Gastrocnemius medialis (tissue), 4 donors: ENCODE data around the gene CHRNA4. TPM values are rescaled to one million over a fixed set of nuclear protein-coding genes. Genes with fewer than 3 reads are reported as not detected.
"Not testable (repeated sequence)": the region's sequence is repeated elsewhere in the genome, so short reads cannot be mapped to it uniquely, and the experiment has no call there.

Experiments
- ATAC-seq, 2 donors: fragments of 150-250 bp; one replicate each; pipeline ENCODE4 v1.9.1; 2016
- DNase-seq, 2 donors: peaks; one replicate each; pipeline ENCODE4 v3.0.0-alpha.2; 2019
- H3K27ac ChIP-seq, 4 donors: fragments of 200-600 bp; sonication (generic); 1 replicate in 1 of 4; 2 replicates in 3 of 4; pipeline ENCODE4 v1.5.1; 2016 to 2018; ENCODE audit warnings: mild to moderate bottlenecking in 2 of 4, moderate library complexity in 1 of 4
- H3K27me3 ChIP-seq, 3 donors: fragments of 200-600 bp; sonication (generic) in 2 of 3; 1 replicate in 1 of 3; 2 replicates in 2 of 3; pipeline versions ENCODE4 v1.5.1 to v1.6.0; 2016 to 2019; ENCODE audit warnings: mild to moderate bottlenecking in 1 of 3, moderate library complexity in 1 of 3
- H3K36me3 ChIP-seq, 2 donors: fragments of 200-600 bp; sonication (generic) in 1 of 2; one replicate each; pipeline ENCODE4 v1.5.1; 2017 to 2018
- H3K4me1 ChIP-seq, 2 donors: fragments of 200-600 bp; sonication (generic) in 1 of 2; one replicate each; pipeline ENCODE4 v1.5.1; 2016 to 2017; ENCODE audit warnings: mild to moderate bottlenecking in 2 of 2
- H3K4me3 ChIP-seq, 4 donors: fragments of 200-600 bp; sonication (generic) in 3 of 4; 1 replicate in 1 of 4; 2 replicates in 3 of 4; pipeline ENCODE4 v1.5.1; 2016 to 2019; ENCODE audit warnings: mild to moderate bottlenecking in 2 of 4
- H3K9me3 ChIP-seq, 3 donors: fragments of 200-600 bp; sonication (generic) in 2 of 3; 1 replicate in 1 of 3; 2 replicates in 2 of 3; pipeline ENCODE4 v1.5.1; 2016 to 2019
- POLR2A ChIP-seq, 2 donors: fragments of 450-650 bp; IDR thresholded peaks; one replicate each; pipeline ENCODE4 v1.6.1; 2017; ENCODE audit warnings: antibody characterized with exemption in 2 of 2, mild to moderate bottlenecking in 2 of 2, moderate library complexity in 2 of 2
- in situ Hi-C, 4 donors: fragments of 200-750 bp; cut with MboI; loops; one replicate each; pipeline versions ENCODE4 v1.15.0 to v1.8.0; 2017; ENCODE audit warnings: low sequenced_read_pairs in 4 of 4
- intact Hi-C: fragments of 100-400 bp; cut with DNase I; formaldehyde crosslinking; loops from one replicate; pipeline ENCODE4 v1.15.1; 2023; ENCODE audit warnings: low total_unique reads
- total RNA-seq, 4 donors: library from RNA; depleted of rRNA; stranded (reverse); fragments of >200 nt; gene quantifications; one replicate each; pipeline versions ENCODE4 v1.1.0 to v1.2.3, GENCODE V29; 2016
- TF ChIP-seq, protein P1 (sequence below), 5 experiments: fragments of 450-650 bp in 3 of 5; fragments of 200-600 bp in 2 of 5; sonication (generic) in 2 of 5; IDR thresholded peaks in 4 of 5; conservative IDR thresholded peaks in 1 of 5; 1 replicate in 4 of 5; 2 replicates in 1 of 5; pipeline ENCODE4 v1.5.1; 2016 to 2019; ENCODE audit warnings: antibody characterized with exemption in 5 of 5, mild to moderate bottlenecking in 3 of 5, moderate library complexity in 3 of 5

CHRNA4 gene
- total RNA-seq, 4 donors from 2014 or later: not detected

DNA sequence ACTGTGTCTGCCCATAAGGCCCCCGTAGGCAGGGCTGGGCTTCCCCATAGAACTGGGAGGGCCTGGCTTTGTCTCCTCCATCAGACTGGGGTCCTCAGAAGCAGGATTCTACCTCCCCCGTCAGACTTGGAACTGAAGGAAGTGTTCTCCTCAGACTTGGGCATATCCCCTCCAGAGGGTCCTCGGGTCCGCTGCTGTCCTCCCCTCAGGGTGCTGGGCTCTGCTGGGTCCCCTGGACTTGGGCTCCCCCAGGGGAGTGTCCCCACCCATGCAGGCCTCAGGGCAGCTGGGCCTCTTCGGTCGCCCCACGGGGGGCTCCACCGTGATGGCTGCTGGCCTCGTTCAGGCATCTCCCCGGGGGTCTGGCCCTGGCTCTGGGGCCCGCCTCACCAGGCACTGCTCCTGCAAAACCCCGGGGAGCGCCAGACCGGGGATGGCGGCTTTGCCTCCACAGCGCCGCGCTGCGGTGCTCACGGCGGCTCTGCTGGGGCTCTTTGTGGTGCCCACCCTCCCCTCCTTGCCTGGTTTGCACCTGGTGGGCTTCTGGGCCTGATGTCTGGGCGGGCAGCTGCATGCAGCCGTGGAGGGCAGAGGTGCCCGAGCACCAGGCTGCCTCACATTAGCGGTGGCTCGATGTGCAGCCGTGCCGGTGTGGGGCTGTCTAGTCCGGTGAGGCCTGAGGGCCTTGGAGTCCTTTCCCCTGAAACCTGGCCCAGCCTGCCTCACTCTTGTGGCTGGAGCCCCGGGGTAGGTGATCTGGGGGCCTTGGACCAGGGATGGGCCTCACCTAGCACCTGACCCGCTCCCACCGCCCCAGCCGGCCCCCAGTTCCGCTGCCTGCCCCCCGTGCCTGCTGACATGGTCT lies 54.2 kb downstream of the CHRNA4 start:
- Histone ChIP-seq H3K4me3 (no peak overlapping the region), H3K27ac (no peak overlapping the region), H3K27me3 (peaks cover 36 to 48% (median 44%) of the 10 kb centered on the region in 3 donors), H3K9me3 (no peaks in the 10 kb centered on the region), H3K36me3 (no peaks in the 10 kb centered on the region), H3K4me1 (no peaks in the 10 kb centered on the region)
- DNase-seq (no peak), ATAC-seq (no peak)
- TF ChIP-seq POLR2A (IDR thresholded peaks at IDR 0.05): no peak
- TF ChIP-seq, protein P1, sequence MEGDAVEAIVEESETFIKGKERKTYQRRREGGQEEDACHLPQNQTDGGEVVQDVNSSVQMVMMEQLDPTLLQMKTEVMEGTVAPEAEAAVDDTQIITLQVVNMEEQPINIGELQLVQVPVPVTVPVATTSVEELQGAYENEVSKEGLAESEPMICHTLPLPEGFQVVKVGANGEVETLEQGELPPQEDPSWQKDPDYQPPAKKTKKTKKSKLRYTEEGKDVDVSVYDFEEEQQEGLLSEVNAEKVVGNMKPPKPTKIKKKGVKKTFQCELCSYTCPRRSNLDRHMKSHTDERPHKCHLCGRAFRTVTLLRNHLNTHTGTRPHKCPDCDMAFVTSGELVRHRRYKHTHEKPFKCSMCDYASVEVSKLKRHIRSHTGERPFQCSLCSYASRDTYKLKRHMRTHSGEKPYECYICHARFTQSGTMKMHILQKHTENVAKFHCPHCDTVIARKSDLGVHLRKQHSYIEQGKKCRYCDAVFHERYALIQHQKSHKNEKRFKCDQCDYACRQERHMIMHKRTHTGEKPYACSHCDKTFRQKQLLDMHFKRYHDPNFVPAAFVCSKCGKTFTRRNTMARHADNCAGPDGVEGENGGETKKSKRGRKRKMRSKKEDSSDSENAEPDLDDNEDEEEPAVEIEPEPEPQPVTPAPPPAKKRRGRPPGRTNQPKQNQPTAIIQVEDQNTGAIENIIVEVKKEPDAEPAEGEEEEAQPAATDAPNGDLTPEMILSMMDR (IDR thresholded peaks at IDR 0.05 in 4 of 5, conservative IDR thresholded peaks at IDR 0.05 in 1 of 5): no peak
- intact Hi-C loops (no loop called here), in situ Hi-C loops (no loop called here)

DNA sequence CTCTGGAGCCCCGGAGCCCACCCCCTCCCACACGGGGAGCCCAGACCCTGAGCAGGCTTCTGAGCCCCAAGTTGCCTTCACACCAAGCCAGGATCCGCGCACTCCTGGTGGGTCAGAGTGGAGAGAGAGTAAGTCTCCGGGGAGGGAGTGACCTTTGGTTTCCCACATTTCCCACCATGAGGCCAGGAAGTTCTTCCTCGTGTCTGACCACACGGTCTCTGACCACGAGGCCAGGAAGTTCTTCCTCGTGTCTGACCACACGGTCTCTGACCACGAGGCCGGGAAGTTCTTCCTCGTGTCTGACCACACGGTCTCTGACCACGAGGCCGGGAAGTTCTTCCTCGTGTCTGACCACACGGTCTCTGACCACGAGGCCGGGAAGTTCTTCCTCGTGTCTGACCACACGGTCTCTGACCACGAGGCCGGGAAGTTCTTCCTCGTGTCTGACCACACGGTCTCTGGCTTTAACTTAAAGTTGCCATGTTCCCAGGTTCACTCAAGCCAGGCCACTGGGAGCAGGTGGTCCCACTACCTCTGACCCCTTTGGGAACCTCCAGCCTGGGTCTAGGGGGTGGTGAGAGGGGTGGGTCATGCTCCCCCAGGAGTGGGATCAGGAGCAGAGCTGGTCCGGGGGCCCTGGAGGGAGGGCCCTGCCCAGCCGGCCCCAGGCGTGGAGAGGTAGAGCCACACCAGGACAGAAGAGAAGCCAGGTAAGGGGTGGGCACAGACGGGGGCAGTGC lies 55.0 kb downstream of the CHRNA4 start:
- ATAC-seq, H3K4me3 ChIP-seq, intact Hi-C loops, in situ Hi-C loops, H3K36me3 ChIP-seq, H3K9me3 ChIP-seq, H3K4me1 ChIP-seq, DNase-seq, H3K27ac ChIP-seq: not testable (repeated sequence)
- H3K27me3 ChIP-seq: peaks cover 37 to 52% (median 48%) of the 10 kb centered on the region in 3 donors

DNA sequence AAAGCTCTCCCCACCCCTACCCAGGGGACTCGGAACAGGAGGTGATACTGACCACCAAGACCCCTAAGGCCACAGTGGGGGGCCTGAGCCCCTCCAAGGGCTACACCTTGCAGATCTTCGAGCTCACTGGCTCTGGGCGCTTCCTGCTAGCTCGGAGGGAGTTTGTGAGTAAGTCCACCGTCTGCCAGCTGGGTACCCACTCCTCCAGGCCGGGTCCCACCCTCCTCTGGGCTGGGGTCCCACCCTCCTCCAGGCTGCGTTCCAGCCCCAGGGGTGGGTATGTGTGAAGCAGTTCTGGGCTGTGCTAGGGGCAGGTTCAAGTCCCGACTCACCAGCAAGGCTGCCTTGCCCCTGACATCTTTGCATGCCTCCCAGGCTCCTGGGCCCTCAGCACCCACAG lies 55.8 kb downstream of the CHRNA4 start:
- Histone ChIP-seq H3K4me3 (no peak overlapping the region), H3K36me3 (no peaks in the 10 kb centered on the region), H3K4me1 (no peaks in the 10 kb centered on the region), H3K9me3 (no peaks in the 10 kb centered on the region), H3K27me3 (peaks cover 41 to 59% (median 48%) of the 10 kb centered on the region in 3 donors), H3K27ac (no peak overlapping the region)
- ATAC-seq (no peak), DNase-seq (no peak)
- intact Hi-C loops (no loop called here), in situ Hi-C loops (no loop called here)
- no peak for TF ChIP-seq POLR2A (IDR thresholded peaks at IDR 0.05)
- TF ChIP-seq, protein P1 (IDR thresholded peaks at IDR 0.05 in 4 of 5, conservative IDR thresholded peaks at IDR 0.05 in 1 of 5): no peak

DNA sequence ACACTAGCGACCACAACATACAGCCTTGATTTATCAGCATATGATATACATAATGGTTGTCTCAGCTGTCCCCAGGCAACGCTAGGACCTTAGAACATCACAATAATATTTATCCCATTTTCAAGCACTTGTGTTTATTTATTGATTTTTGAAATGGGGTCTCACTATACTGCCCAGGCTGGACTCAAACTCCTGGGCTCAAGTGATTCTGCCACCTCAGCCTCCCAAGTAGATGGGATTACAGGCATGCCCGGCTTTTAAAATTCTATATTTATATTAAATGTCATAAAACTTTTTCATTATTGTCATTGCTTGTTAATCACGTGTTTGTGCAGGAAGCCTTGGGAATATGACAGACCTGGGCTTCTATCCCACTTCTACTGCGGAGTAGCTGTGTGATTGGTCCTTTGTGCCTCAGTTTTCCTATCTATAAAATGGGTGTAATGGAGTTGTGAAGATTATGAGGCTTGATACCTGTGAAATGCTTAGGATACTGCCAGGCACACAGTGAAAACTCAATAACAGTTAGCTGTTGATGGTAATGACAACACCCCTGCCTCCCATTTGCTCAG lies 58.0 kb downstream of the CHRNA4 start:
- ATAC-seq (no peak), DNase-seq (no peak)
- TF ChIP-seq, protein P1 (IDR thresholded peaks at IDR 0.05 in 4 of 5, conservative IDR thresholded peaks at IDR 0.05 in 1 of 5): no peak
- no peak for TF ChIP-seq POLR2A (IDR thresholded peaks at IDR 0.05)
- H3K4me1 ChIP-seq: no peaks in the 10 kb centered on the region
- in situ Hi-C loops (no loop called here), intact Hi-C loops (no loop called here)
- no peaks in the 10 kb centered on the region for H3K9me3 ChIP-seq
- no peaks in the 10 kb centered on the region for H3K36me3 ChIP-seq
- no peak overlapping the region for H3K27ac ChIP-seq
- peaks cover 35 to 63% (median 40%) of the 10 kb centered on the region in 3 donors for H3K27me3 ChIP-seq
- H3K4me3 ChIP-seq: no peak overlapping the region

DNA sequence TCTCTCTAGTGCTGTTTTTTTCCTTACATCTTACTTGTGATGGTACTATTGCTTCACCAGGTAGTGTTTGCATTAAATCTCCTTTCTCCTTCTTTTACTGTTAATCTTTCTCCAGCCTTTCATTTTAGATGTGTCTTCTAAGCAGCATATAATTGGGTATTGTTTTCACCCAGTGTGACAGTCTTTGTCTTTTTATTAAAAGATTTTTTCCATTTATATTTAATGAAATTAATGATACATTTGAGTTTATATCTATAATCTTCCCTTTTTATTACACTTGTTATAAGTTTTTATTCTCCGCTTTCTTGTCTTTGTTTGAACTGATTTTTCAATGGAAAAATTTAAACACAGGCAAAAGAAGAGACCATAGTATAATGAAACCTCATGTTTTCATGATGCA lies 59.5 kb downstream of the CHRNA4 start:
- H3K27me3 ChIP-seq: peaks cover 34 to 66% (median 40%) of the 10 kb centered on the region in 3 donors
- no peaks in the 10 kb centered on the region for H3K4me1 ChIP-seq
- TF ChIP-seq POLR2A (IDR thresholded peaks at IDR 0.05): no peak
- TF ChIP-seq, protein P1 (IDR thresholded peaks at IDR 0.05 in 4 of 5, conservative IDR thresholded peaks at IDR 0.05 in 1 of 5): no peak
- no peaks in the 10 kb centered on the region for H3K36me3 ChIP-seq
- H3K9me3 ChIP-seq: no peaks in the 10 kb centered on the region
- intact Hi-C loops: no loop called here
- no peak overlapping the region for H3K4me3 ChIP-seq
- H3K27ac ChIP-seq: no peak overlapping the region
- in situ Hi-C loops: no loop called here
- DNase-seq (no peak), ATAC-seq (no peak)
